AG04449 (cell line): ENCODE results near the gene EYS.

Source experiments
- CTCF ChIA-PET: fragments of 350-600 bp; formaldehyde crosslinking; extraction: SDS; loops from one replicate; lab custom pipeline; 2021; ENCODE audit warnings: antibody characterized with exemption; lab: Yijun Ruan, JAX
- POLR2A ChIA-PET: fragments of 400-600, 350-600 bp; formaldehyde crosslinking; extraction: SDS; loops from one replicate; lab custom pipeline; 2020; ENCODE audit warnings: antibody characterized with exemption, inconsistent platforms; lab: Yijun Ruan, JAX
- DNase-seq: peaks from one replicate; pipeline ENCODE4 v3.0.0-alpha.2; 2010; ENCODE audit warnings: low read depth, low spot score
- H3K4me3 ChIP-seq: 2 replicates; pipeline ENCODE4 v1.5.1; 2011; ENCODE audit warnings: low read depth, mild to moderate bottlenecking, control low read depth, low read length
- CTCF ChIP-seq: IDR thresholded peaks from one replicate; pipeline ENCODE4 v1.5.1; 2011; ENCODE audit warnings: mild to moderate bottlenecking, moderate library complexity, low read length, control low read depth, inconsistent platforms; ENCODE audit not compliant: insufficient read depth; ENCODE audit errors: missing control alignments

The EYS gene

GRCh38 chr6:63730311-63730710 is 1976.7 kb downstream of the EYS start:
- POLR2A ChIA-PET = no interaction called here
- DNase-seq = no peak
- CTCF ChIA-PET = interaction anchor here (1.0 kb wide), 1 partner anchor 377 kb away, joined by 3 read pairs; no protein-coding TSS in a partner anchor
- TF ChIP-seq CTCF = no peak
- H3K4me3 ChIP-seq = no peak overlapping the region

- ChIA-PET CTCF (no interaction called here), POLR2A (no interaction called here)
- no peak for DNase-seq
- no peak overlapping the region for H3K4me3 ChIP-seq
- TF ChIP-seq CTCF = no peak
These were observed 1982.3 kb downstream of the EYS start for GRCh38 chr6:63724721-63725120.

GRCh38 chr6:63721181-63721580 is 1985.8 kb downstream of the EYS start:
- no peak for DNase-seq
- no peak overlapping the region for H3K4me3 ChIP-seq
- no peak for TF ChIP-seq CTCF
- ChIA-PET POLR2A (no interaction called here), CTCF (no interaction called here)

- H3K4me3 ChIP-seq = no peak overlapping the region
- no peak for TF ChIP-seq CTCF
- CTCF ChIA-PET = interaction anchor here (0.5 to 1.0 kb wide), 2 partner anchors 118 to 363 kb away, joined by 3 read pairs; no protein-coding TSS in a partner anchor
- no peak for DNase-seq
- POLR2A ChIA-PET = no interaction called here
These were observed 1990.9 kb downstream of the EYS start for GRCh38 chr6:63716169-63716568.

GRCh38 chr6:63714091-63714490 is 1992.9 kb downstream of the EYS start:
- CTCF ChIA-PET = interaction anchor here (1.4 kb wide), 1 partner anchor 10 kb away, joined by 3 read pairs; no protein-coding TSS in a partner anchor
- no peak for TF ChIP-seq CTCF

GRCh38 chr6:63713332-63713731 is 1993.7 kb downstream of the EYS start:
- TF ChIP-seq CTCF = no peak
- ChIA-PET POLR2A (no interaction called here), CTCF (no interaction called here)
- no peak for DNase-seq
- H3K4me3 ChIP-seq = no peak overlapping the region

More at GRCh38 chr6:63714091-63714490, 1992.9 kb downstream of the EYS start:
- POLR2A ChIA-PET = no interaction called here
- DNase-seq = no peak
- H3K4me3 ChIP-seq = no peak overlapping the region
